GM12878 (cell line): ENCODE data around the gene VANGL1. TPM values are rescaled to one million over a fixed set of nuclear protein-coding genes. Genes with fewer than 3 reads are reported as not detected.

Source experiments
- ATAC-seq: fragments of 200-7000 bp; cut with Tn5 transposase; 3 replicates; pipeline ENCODE4 v1.9.1; 2020; ENCODE audit warnings: mild to moderate bottlenecking, moderate library complexity
- BruUV-seq: library from RNA; stranded (reverse); fragments of 400-500 nt; replicated peaks from 2 replicates; lab custom pipeline; 2021; lab: Mats Ljungman, UMichigan
- CTCF ChIA-PET: fragments of 300-600 bp; sonication (Branson Sonifier 250); formaldehyde crosslinking; extraction: SDS; loops from one replicate; lab custom pipeline; 2021; ENCODE audit warnings: inconsistent platforms; lab: Yijun Ruan, JAX
- POLR2A ChIA-PET: fragments of 350-600 bp; formaldehyde crosslinking; extraction: SDS; loops from one replicate; lab custom pipeline; 2021; ENCODE audit warnings: inconsistent platforms; lab: Charles Lee
- RAD21 ChIA-PET: fragments of 300-600 bp; sonication (Branson Sonifier 250); formaldehyde crosslinking; loops from one replicate; lab custom pipeline; 2023; ENCODE audit warnings: antibody characterized with exemption; ENCODE audit not compliant: unreplicated experiment; lab: Charles Lee
- SMC1A ChIA-PET: fragments of 300-600 bp; sonication (Branson Sonifier 250); formaldehyde crosslinking; loops from one replicate; lab custom pipeline; 2023; ENCODE audit not compliant: unreplicated experiment, uncharacterized antibody; lab: Charles Lee
- DNase-seq: peaks from one replicate; pipeline ENCODE4 v3.0.0-alpha.2; 2011; ENCODE audit warnings: low read depth, low spot score
- FAIRE-seq: peaks from 3 replicates; lab custom pipeline; 2011; peaks lifted over from hg19 to GRCh38; lab: Jason Lieb, UNC
- H2AFZ ChIP-seq: 2 replicates; pipeline ENCODE4 v1.6.0; 2011; ENCODE audit warnings: low read depth, low read length, control low read depth; ENCODE audit not compliant: control insufficient read depth
- H3K27ac ChIP-seq: 2 replicates; pipeline ENCODE4 v1.5.1; 2011; ENCODE audit warnings: control low read depth; ENCODE audit not compliant: control insufficient read depth, insufficient read depth
- H3K27me3 ChIP-seq, 2 experiments: replicated peaks in 1 of 2; 2 replicates each; pipeline versions ENCODE4 v1.6.0 to v1.6.1; 2011; ENCODE audit warnings: low read length in 1 of 2; ENCODE audit not compliant: control insufficient read depth in 2 of 2, insufficient read depth in 2 of 2
- H3K36me3 ChIP-seq, 2 experiments: 2 replicates each; pipeline ENCODE4 v1.5.1; 2011; ENCODE audit warnings: low read length in 1 of 2; ENCODE audit not compliant: control insufficient read depth in 2 of 2, insufficient read depth in 2 of 2
- H3K4me1 ChIP-seq: 2 replicates; pipeline ENCODE4 v1.6.1; 2011; ENCODE audit warnings: mild to moderate bottlenecking, low read length, moderate library complexity, mixed read lengths; ENCODE audit not compliant: control insufficient read depth, insufficient read depth
- H3K4me2 ChIP-seq: 2 replicates; pipeline ENCODE4 v1.6.0; 2011; ENCODE audit warnings: control low read depth; ENCODE audit not compliant: control insufficient read depth, insufficient read depth
- H3K4me3 ChIP-seq: fragments of 200-600 bp; sonication (generic); 2 replicates; pipeline ENCODE4 v1.5.1; 2016
- H3K79me2 ChIP-seq: 2 replicates; pipeline ENCODE4 v1.6.0; 2011; ENCODE audit warnings: low read length; ENCODE audit not compliant: control insufficient read depth, insufficient read depth
- H3K9ac ChIP-seq: 2 replicates; pipeline ENCODE4 v1.8.0; 2011; ENCODE audit warnings: low read length, control low read depth, mixed read lengths; ENCODE audit not compliant: control insufficient read depth, insufficient read depth
- H3K9me3 ChIP-seq: replicated peaks from 3 replicates; pipeline ENCODE4 v1.5.1; 2011; ENCODE audit warnings: mild to moderate bottlenecking, low read length; ENCODE audit not compliant: control insufficient read depth, insufficient read depth
- H4K20me1 ChIP-seq: 2 replicates; pipeline ENCODE4 v1.6.0; 2011; ENCODE audit not compliant: control insufficient read depth, insufficient read depth
- ASH2L ChIP-seq: fragments of 300-600, 200-600 bp; sonication (generic); IDR thresholded peaks from 2 replicates; pipeline ENCODE4 v1.6.1; 2017; ENCODE audit warnings: low read depth, mild to moderate bottlenecking, borderline replicate concordance
- BCL11A ChIP-seq: IDR thresholded peaks from 2 replicates; pipeline ENCODE4 v1.6.1; 2011; ENCODE audit warnings: low read depth, low read length
- BRCA1 ChIP-seq: IDR thresholded peaks from 2 replicates; pipeline ENCODE4 v1.6.1; 2011; ENCODE audit warnings: low read depth, low read length, improper control_type of control experiment
- CBX3 ChIP-seq: fragments of 200-600 bp; sonication (generic); IDR thresholded peaks from 2 replicates; pipeline ENCODE4 v1.6.1; 2016; ENCODE audit warnings: low read depth, borderline replicate concordance
- CHD4 ChIP-seq: fragments of 200-600 bp; sonication (generic); IDR thresholded peaks from 2 replicates; pipeline ENCODE4 v1.6.1; 2016; ENCODE audit warnings: mild to moderate bottlenecking
- EP300 ChIP-seq, 2 experiments: fragments of 150-350 bp in 1 of 2; IDR thresholded peaks; 2 replicates each; pipeline ENCODE4 v1.6.1; 2011 to 2012; ENCODE audit warnings: low read depth in 2 of 2, low read length in 2 of 2, borderline replicate concordance in 1 of 2, improper control_type of control experiment in 1 of 2, inconsistent platforms in 1 of 2; ENCODE audit not compliant: control insufficient read depth in 1 of 2
- KLF5 ChIP-seq: fragments of 450-650 bp; IDR thresholded peaks from 2 replicates; pipeline ENCODE4 v1.6.1; 2014; ENCODE audit warnings: mild to moderate bottlenecking; ENCODE audit not compliant: partially characterized antibody
- NR2C1 ChIP-seq: fragments of 450-650 bp; IDR thresholded peaks from 2 replicates; pipeline ENCODE4 v1.6.1; 2017; ENCODE audit warnings: antibody characterized with exemption, mild to moderate bottlenecking, moderate library complexity
- NR2F1 ChIP-seq: fragments of 450-650 bp; conservative IDR thresholded peaks from 2 replicates; pipeline ENCODE4 v1.6.1; 2017; ENCODE audit warnings: mild to moderate bottlenecking
- SIN3A ChIP-seq: IDR thresholded peaks from 2 replicates; pipeline ENCODE4 v1.6.1; 2012; ENCODE audit warnings: low read depth, low read length, improper control_type of control experiment
- SPI1 ChIP-seq: IDR thresholded peaks from 2 replicates; pipeline ENCODE4 v1.6.1; 2011; ENCODE audit warnings: low read depth, mild to moderate bottlenecking, low read length, moderate library complexity, borderline replicate concordance; ENCODE audit not compliant: insufficient read depth
- SUPT20H ChIP-seq: IDR thresholded peaks from 2 replicates; pipeline ENCODE4 v1.6.1; 2011; ENCODE audit warnings: low read depth, mild to moderate bottlenecking, low read length, moderate library complexity, borderline replicate concordance; ENCODE audit not compliant: control insufficient read depth
- TAF1 ChIP-seq: IDR thresholded peaks from 2 replicates; pipeline ENCODE4 v1.6.1; 2011; ENCODE audit warnings: mild to moderate bottlenecking, low read depth, low read length, borderline replicate concordance
- TCF3 ChIP-seq: IDR thresholded peaks from 2 replicates; pipeline ENCODE4 v1.6.1; 2012; ENCODE audit warnings: low read depth, mild to moderate bottlenecking, low read length, borderline replicate concordance; ENCODE audit not compliant: insufficient read depth
- ZNF217 ChIP-seq: fragments of 450-650 bp; IDR thresholded peaks from 2 replicates; pipeline ENCODE4 v1.6.1; 2017; ENCODE audit warnings: antibody characterized with exemption, mild to moderate bottlenecking
- WGBS: methylation state at CpG from one replicate; pipeline ENCODE4 v1.1.6; 2016; ENCODE audit warnings: low lambda C conversion rate; ENCODE audit not compliant: insufficient replicate concordance, insufficient coverage; ENCODE audit errors: missing lambda C conversion rate; 5-methylcytosine and 5-hydroxymethylcytosine counted together
- in situ Hi-C: fragments of 300-500 bp; cut with MboI; formaldehyde crosslinking; loops from 9 replicates; pipeline ENCODE4 v1.14.3; 2018; ENCODE audit warnings: mixed read lengths
- intact Hi-C: fragments of 100-400 bp; cut with micrococcal nuclease; formaldehyde crosslinking; loops from one replicate; pipeline ENCODE4 v1.14.2; 2022; ENCODE audit not compliant: unreplicated experiment
- polyA plus RNA-seq, 11 experiments: library from polyadenylated mRNA; depleted of rRNA in 4 of 11; unstranded in 6 of 11; stranded (reverse) in 5 of 11; fragments of >200 nt; fragmentation: Nextera tagmentation in 4 of 11; fragmentation: Illumina TruSeq in 1 of 11; extraction: Ambion mirVana in 4 of 11; extraction: Trizol in 1 of 11; gene quantifications; 1 replicate in 1 of 11; 2 replicates in 10 of 11; pipeline versions ENCODE4 v1.2.1 to v1.2.3, GENCODE V29; 2011 to 2016; ENCODE audit warnings: inconsistent platforms in 2 of 11, missing spikeins in 2 of 11, low read depth in 1 of 11
- total RNA-seq, 4 experiments: library from RNA; depleted of rRNA in 3 of 4; stranded (reverse); fragments of >200 nt in 3 of 4; fragmentation: Illumina TruSeq in 1 of 4; extraction: Trizol in 1 of 4; gene quantifications; 2 replicates each; pipeline versions ENCODE4 v1.2.1 to v1.2.3, GENCODE V29; 2013 to 2021
- TF ChIP-seq, protein P1 (sequence below): IDR thresholded peaks from 2 replicates; pipeline ENCODE4 v1.6.1; 2012; ENCODE audit warnings: mild to moderate bottlenecking, low read depth, low read length
- TF ChIP-seq, protein P2 (sequence below): fragments of 150-350 bp; IDR thresholded peaks from 2 replicates; pipeline ENCODE4 v1.6.1; 2014; ENCODE audit warnings: mild to moderate bottlenecking, low read depth, low read length

The VANGL1 gene
- total and polyA plus RNA-seq, 10 of the 15 experiments (the other 5 are each of a cell fraction or from before 2014, with no cell fraction given), result 0.71 to 12.9 (median 6.3) TPM

DNA sequence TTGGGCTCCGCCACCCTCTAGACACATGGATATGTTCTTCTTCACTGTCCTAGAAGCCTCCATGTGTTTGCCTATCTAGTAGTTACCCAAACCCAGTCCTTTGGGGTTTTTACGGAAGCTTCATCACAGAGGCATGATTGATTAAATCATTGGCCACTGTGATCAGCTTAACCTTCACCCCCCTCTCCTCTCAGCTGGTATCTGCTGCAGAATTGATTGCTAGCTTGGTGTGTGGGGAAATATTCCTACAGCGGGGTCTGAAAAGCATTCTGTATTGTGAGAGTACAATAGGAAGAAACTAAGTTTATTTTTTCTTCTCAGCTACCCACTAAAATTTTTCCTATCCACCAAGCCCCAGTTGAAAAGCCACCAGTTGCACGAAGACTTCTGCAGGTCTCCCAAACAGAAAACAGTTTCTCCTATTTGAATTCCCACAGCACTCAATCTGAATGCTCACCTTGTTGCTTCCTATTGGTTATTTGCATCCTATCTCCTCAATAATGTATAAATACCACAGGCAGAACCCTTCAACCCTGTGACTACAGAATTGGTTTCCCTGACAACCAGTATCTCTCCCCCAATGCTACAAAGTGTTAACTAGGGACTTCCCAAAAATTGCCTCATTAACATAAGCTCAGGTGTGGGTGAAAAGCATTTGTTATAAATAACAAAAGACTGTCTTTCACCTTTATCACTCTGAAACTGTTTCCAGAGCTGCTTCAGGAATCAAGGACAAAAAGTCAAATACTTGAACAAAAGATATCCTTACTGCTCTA lies 9.3 kb upstream of the VANGL1 start:
- Histone ChIP-seq H3K27me3 (no peaks in the 10 kb centered on the region; a peak in 1 of 4 replicates), H3K79me2 (no peaks in the 10 kb centered on the region), H3K4me1 (no peaks in the 10 kb centered on the region), H2AFZ (no peak overlapping the region), H4K20me1 (no peaks in the 10 kb centered on the region), H3K9me3 (no peaks in the 10 kb centered on the region; the same call in 2 of the 3 replicates), H3K9ac (no peak overlapping the region), H3K36me3 (no peaks in the 10 kb centered on the region), H3K4me2 (no peak overlapping the region), H3K27ac (no peak overlapping the region), H3K4me3 (no peak overlapping the region)
- no TSS peak for BruUV-seq
- no peak for DNase-seq
- intact Hi-C loops (no loop called here), in situ Hi-C loops (no loop called here)
- WGBS, result 68% methylated on average over 4 of the region's 4 CpGs
- ChIA-PET SMC1A (no interaction called here), CTCF (interaction anchor here (1.1 to 1.2 kb wide), 3 partner anchors 24 to 139 kb away, joined by 3 to 4 read pairs (median 3); no protein-coding TSS in a partner anchor), RAD21 (no interaction called here), POLR2A (no interaction called here)
- no peak for ATAC-seq
- FAIRE-seq, result no peak
- TF ChIP-seq, protein P1, sequence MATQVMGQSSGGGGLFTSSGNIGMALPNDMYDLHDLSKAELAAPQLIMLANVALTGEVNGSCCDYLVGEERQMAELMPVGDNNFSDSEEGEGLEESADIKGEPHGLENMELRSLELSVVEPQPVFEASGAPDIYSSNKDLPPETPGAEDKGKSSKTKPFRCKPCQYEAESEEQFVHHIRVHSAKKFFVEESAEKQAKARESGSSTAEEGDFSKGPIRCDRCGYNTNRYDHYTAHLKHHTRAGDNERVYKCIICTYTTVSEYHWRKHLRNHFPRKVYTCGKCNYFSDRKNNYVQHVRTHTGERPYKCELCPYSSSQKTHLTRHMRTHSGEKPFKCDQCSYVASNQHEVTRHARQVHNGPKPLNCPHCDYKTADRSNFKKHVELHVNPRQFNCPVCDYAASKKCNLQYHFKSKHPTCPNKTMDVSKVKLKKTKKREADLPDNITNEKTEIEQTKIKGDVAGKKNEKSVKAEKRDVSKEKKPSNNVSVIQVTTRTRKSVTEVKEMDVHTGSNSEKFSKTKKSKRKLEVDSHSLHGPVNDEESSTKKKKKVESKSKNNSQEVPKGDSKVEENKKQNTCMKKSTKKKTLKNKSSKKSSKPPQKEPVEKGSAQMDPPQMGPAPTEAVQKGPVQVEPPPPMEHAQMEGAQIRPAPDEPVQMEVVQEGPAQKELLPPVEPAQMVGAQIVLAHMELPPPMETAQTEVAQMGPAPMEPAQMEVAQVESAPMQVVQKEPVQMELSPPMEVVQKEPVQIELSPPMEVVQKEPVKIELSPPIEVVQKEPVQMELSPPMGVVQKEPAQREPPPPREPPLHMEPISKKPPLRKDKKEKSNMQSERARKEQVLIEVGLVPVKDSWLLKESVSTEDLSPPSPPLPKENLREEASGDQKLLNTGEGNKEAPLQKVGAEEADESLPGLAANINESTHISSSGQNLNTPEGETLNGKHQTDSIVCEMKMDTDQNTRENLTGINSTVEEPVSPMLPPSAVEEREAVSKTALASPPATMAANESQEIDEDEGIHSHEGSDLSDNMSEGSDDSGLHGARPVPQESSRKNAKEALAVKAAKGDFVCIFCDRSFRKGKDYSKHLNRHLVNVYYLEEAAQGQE, result no peak
- TF ChIP-seq SIN3A (no peak), SUPT20H (no peak), NR2C1 (no peak), CBX3 (no peak), KLF5 (no peak), ZNF217 (no peak), TCF3 (no peak), NR2F1 (no peak), SPI1 (no peak), CHD4 (no peak), TAF1 (no peak), EP300 (IDR thresholded peaks at IDR 0.05; ENCODE audit: borderline replicate concordance in 1 of 2, control insufficient read depth in 1 of 2, low read depth in 2 of 2, low read length in 2 of 2) (no peak), BCL11A (no peak), ASH2L (no peak), BRCA1 (no peak)
- TF ChIP-seq, protein P2, sequence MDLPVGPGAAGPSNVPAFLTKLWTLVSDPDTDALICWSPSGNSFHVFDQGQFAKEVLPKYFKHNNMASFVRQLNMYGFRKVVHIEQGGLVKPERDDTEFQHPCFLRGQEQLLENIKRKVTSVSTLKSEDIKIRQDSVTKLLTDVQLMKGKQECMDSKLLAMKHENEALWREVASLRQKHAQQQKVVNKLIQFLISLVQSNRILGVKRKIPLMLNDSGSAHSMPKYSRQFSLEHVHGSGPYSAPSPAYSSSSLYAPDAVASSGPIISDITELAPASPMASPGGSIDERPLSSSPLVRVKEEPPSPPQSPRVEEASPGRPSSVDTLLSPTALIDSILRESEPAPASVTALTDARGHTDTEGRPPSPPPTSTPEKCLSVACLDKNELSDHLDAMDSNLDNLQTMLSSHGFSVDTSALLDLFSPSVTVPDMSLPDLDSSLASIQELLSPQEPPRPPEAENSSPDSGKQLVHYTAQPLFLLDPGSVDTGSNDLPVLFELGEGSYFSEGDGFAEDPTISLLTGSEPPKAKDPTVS, result no peak
